Fibroblast of lung (primary cell): ENCODE data around the gene PPP2R2D. TPM values are rescaled to one million over a fixed set of nuclear protein-coding genes. Genes with fewer than 3 reads are reported as not detected.
"Not testable (repeated sequence)": the region's sequence is repeated elsewhere in the genome, so short reads cannot be mapped to it uniquely, and the experiment has no call there.

Experiments used
- DNase-seq, 2 donors: peaks; one replicate each; pipeline versions ENCODE4 v3.0.0 to v3.0.0-alpha.2; 2010; ENCODE audit warnings: low read depth in 2 of 2
- H2AFZ ChIP-seq: 2 replicates; pipeline ENCODE4 v1.5.1; 2012; ENCODE audit warnings: low read length, control low read depth, inconsistent platforms
- H3K27ac ChIP-seq: 2 replicates; pipeline ENCODE4 v1.5.1; 2011; ENCODE audit warnings: low read length, control low read depth; ENCODE audit not compliant: insufficient read depth
- H3K27me3 ChIP-seq: 2 replicates; pipeline ENCODE4 v1.5.1; 2011; ENCODE audit warnings: mild to moderate bottlenecking, low read length; ENCODE audit not compliant: control insufficient read depth, insufficient read depth
- H3K36me3 ChIP-seq: 2 replicates; pipeline ENCODE4 v1.5.1; 2011; ENCODE audit warnings: low read length; ENCODE audit not compliant: control insufficient read depth, insufficient read depth
- H3K4me1 ChIP-seq: 2 replicates; pipeline ENCODE4 v1.5.1; 2011; ENCODE audit warnings: low read length; ENCODE audit not compliant: control insufficient read depth, insufficient read depth; ENCODE audit errors: extremely low read depth
- H3K4me2 ChIP-seq: 2 replicates; pipeline ENCODE4 v1.5.1; 2011; ENCODE audit warnings: low read length, control low read depth; ENCODE audit not compliant: insufficient read depth; ENCODE audit errors: extremely low read depth
- H3K4me3 ChIP-seq, 4 experiments: fragments of 200-600 bp in 1 of 4; sonication (generic) in 1 of 4; replicated peaks in 1 of 4; 2 replicates each; pipeline ENCODE4 v1.5.1; 2011 to 2016; ENCODE audit warnings: low read length in 4 of 4, low read depth in 3 of 4, mild to moderate bottlenecking in 3 of 4, control low read depth in 2 of 4, inconsistent platforms in 1 of 4, mixed read lengths in 1 of 4; ENCODE audit not compliant: insufficient read depth in 1 of 4; ENCODE audit errors: control extremely low read depth in 1 of 4
- H3K79me2 ChIP-seq: 2 replicates; pipeline ENCODE4 v1.5.1; 2012; ENCODE audit warnings: mild to moderate bottlenecking, low read length, inconsistent platforms; ENCODE audit not compliant: control insufficient read depth, insufficient read depth
- H3K9ac ChIP-seq: 2 replicates; pipeline ENCODE4 v1.5.1; 2011; ENCODE audit warnings: mild to moderate bottlenecking, low read length, control low read depth; ENCODE audit not compliant: insufficient read depth
- H3K9me3 ChIP-seq: 2 replicates; pipeline ENCODE4 v1.5.1; 2012; ENCODE audit warnings: low read depth, low read length; ENCODE audit not compliant: control insufficient read depth, insufficient read depth
- H4K20me1 ChIP-seq: 2 replicates; pipeline ENCODE4 v1.5.1; 2011; ENCODE audit warnings: low read length; ENCODE audit not compliant: control insufficient read depth, insufficient read depth; ENCODE audit errors: extremely low read depth
- CTCF ChIP-seq, 2 donors: IDR thresholded peaks in 1 of 2; conservative IDR thresholded peaks in 1 of 2; 1 replicate in 1 of 2; 2 replicates in 1 of 2; pipeline ENCODE4 v1.5.1; 2011 to 2012; ENCODE audit warnings: low read length in 2 of 2, control low read depth in 1 of 2, inconsistent platforms in 1 of 2, low read depth in 1 of 2, mild to moderate bottlenecking in 1 of 2
- EZH2 ChIP-seq: IDR thresholded peaks from 2 replicates; pipeline ENCODE4 v1.5.1; 2012; ENCODE audit warnings: low read length, control low read depth, mild to moderate bottlenecking; ENCODE audit errors: missing control alignments
- polyA plus RNA-seq, 2 donors: library from polyadenylated mRNA; depleted of rRNA in 1 of 2; stranded (reverse) in 1 of 2; unstranded in 1 of 2; fragments of >200 nt; gene quantifications; 2 replicates each; pipeline ENCODE4 v1.2.1, GENCODE V29; 2011 to 2012; ENCODE audit warnings: missing spikeins in 1 of 2
- total RNA-seq: library from RNA; depleted of rRNA; stranded (reverse); fragments of >200 nt; gene quantifications from 2 replicates; pipeline ENCODE4 v1.2.1, GENCODE V29; 2014

The PPP2R2D gene
- total and polyA plus RNA-seq, 2 donors (not counting 1 experiment from before 2014, with no cell fraction given) = 23.3 to 25.4 TPM

- H2AFZ ChIP-seq, H3K36me3 ChIP-seq, H3K27me3 ChIP-seq, DNase-seq, H3K4me3 ChIP-seq, H3K9me3 ChIP-seq, H3K27ac ChIP-seq, H4K20me1 ChIP-seq, H3K9ac ChIP-seq, H3K4me1 ChIP-seq, H3K4me2 ChIP-seq: not testable (repeated sequence)
- H3K79me2 ChIP-seq = peaks cover 65% of the 10 kb centered on the region
These were observed 16.7 kb downstream of the PPP2R2D start for GRCh38 chr10:131917496-131917895.

GRCh38 chr10:131919461-131919860 is 18.7 kb downstream of the PPP2R2D start:
- not testable (repeated sequence) for H3K4me3 ChIP-seq, H3K36me3 ChIP-seq, H3K4me1 ChIP-seq, H3K27me3 ChIP-seq, H3K9me3 ChIP-seq, H4K20me1 ChIP-seq, H3K4me2 ChIP-seq, H3K27ac ChIP-seq, H3K9ac ChIP-seq, DNase-seq, H2AFZ ChIP-seq
- peaks cover 67% of the 10 kb centered on the region for H3K79me2 ChIP-seq

GRCh38 chr10:131920151-131920550 is 19.3 kb downstream of the PPP2R2D start:
- no peaks in the 10 kb centered on the region for H3K27me3 ChIP-seq
- no peaks in the 10 kb centered on the region for H3K36me3 ChIP-seq
- H3K27ac ChIP-seq = no peak overlapping the region
- DNase-seq = no peak
- H3K4me3 ChIP-seq = no peak overlapping the region
- H3K9me3 ChIP-seq = no peaks in the 10 kb centered on the region
- no peak overlapping the region for H2AFZ ChIP-seq
- H4K20me1 ChIP-seq = no peaks in the 10 kb centered on the region
- H3K79me2 ChIP-seq = peaks cover 67% of the 10 kb centered on the region
- H3K4me1 ChIP-seq = no peaks in the 10 kb centered on the region
- no peak overlapping the region for H3K9ac ChIP-seq
- no peak for TF ChIP-seq EZH2
- no peak for TF ChIP-seq CTCF (conservative IDR thresholded peaks at IDR 0.05 in 1 of 2, IDR thresholded peaks at IDR 0.05 in 1 of 2; ENCODE audit: low read depth in 1 of 2, low read length in 2 of 2)
- no peak overlapping the region for H3K4me2 ChIP-seq

GRCh38 chr10:131920693-131921092 is 19.9 kb downstream of the PPP2R2D start:
- DNase-seq = no peak
- no peak overlapping the region for H3K4me2 ChIP-seq
- H3K4me3 ChIP-seq = no peak overlapping the region
- no peak overlapping the region for H2AFZ ChIP-seq
- no peak overlapping the region for H3K27ac ChIP-seq
- H3K4me1 ChIP-seq = no peaks in the 10 kb centered on the region
- TF ChIP-seq CTCF (conservative IDR thresholded peaks at IDR 0.05 in 1 of 2, IDR thresholded peaks at IDR 0.05 in 1 of 2; ENCODE audit: low read depth in 1 of 2, low read length in 2 of 2) = no peak
- no peak for TF ChIP-seq EZH2
- H3K27me3 ChIP-seq = no peaks in the 10 kb centered on the region
- no peaks in the 10 kb centered on the region for H3K36me3 ChIP-seq
- no peaks in the 10 kb centered on the region for H3K9me3 ChIP-seq
- H4K20me1 ChIP-seq = no peaks in the 10 kb centered on the region
- no peak overlapping the region for H3K9ac ChIP-seq
- H3K79me2 ChIP-seq = peaks cover 67% of the 10 kb centered on the region
